GM19193 (cell line): ENCODE measurements around the gene TRMT44.

Experiments
- POLR2A ChIP-seq: IDR thresholded peaks from 4 replicates; pipeline ENCODE4 v1.6.1; 2011; ENCODE audit not compliant: insufficient read depth, insufficient read length; ENCODE audit errors: extremely low read depth

The TRMT44 gene

DNA sequence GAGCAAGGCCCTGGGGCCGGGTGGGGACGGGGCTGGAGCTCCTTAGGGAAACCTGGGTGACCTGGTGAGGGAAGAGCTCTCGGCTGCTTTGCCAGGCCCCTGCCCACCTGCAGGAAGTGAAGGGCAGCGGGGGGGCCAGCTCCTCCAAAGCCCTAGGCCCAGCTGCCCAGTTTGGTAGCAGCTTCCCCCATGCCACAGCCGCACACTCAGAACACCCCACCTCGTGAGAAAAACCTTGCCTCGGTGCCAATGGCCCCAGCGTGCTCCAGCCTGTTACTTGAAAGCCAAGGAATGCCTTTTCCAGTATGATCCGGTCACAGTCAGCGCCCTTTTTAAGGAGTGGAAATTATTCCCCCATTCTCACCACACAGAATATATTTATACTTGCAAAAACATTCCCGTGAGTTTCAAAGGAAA, 38.4 kb upstream of the TRMT44 start:
- no peak for TF ChIP-seq POLR2A

GRCh38 chr4:8402640-8403039, 37.9 kb upstream of the TRMT44 start:
- TF ChIP-seq POLR2A, result no peak

GRCh38 chr4:8403173-8403753, 37.3 kb upstream of the TRMT44 start:
- TF ChIP-seq POLR2A, result no peak

DNA sequence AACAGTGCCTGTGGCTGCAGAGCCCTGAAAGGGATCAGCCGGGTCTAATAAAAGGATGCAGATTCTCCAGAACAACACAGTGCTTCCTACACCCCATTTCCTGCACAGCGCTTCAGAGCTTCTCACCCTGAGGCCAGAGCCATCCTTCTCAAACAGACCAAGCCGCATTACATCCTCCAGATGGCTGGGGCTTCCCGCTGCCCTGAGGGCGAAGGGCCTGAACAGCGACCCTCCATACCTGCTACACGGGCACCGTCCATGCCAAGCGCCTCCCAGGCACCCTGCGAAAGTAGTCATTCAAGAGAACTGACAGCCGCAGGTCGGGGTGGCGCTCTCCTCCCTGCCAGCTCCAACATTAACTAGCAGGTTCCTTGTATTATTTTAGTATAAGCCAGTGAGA, 36.6 kb upstream of the TRMT44 start:
- no peak for TF ChIP-seq POLR2A

- no peak for TF ChIP-seq POLR2A
Observed at GRCh38 chr4:8404791-8405515, 35.6 kb upstream of the TRMT44 start.

DNA sequence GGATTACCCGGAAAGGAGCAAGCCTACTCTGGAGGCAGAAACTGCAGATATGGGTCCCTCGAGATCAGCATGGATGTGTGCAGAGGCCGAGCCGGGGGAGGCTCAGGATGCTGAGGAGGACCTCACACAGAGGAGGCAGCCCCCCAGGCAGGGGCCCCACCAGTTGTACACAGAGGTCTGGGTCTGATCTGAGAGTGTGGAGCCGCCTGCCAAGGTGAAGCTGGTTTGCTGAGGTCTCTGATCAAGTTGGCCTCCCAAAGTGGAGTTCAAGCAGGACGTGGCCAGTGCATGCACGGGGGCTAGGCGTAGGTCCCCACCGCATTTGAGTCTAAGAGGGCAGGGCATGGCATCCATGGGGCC, 35.1 kb upstream of the TRMT44 start:
- TF ChIP-seq POLR2A, result no peak

GRCh38 chr4:8407316-8407715, 33.3 kb upstream of the TRMT44 start:
- TF ChIP-seq POLR2A, result no peak

GRCh38 chr4:8407756-8408155, 32.8 kb upstream of the TRMT44 start:
- TF ChIP-seq POLR2A, result no peak

- TF ChIP-seq POLR2A, result no peak
Observed at GRCh38 chr4:8409264-8410065, 31.1 kb upstream of the TRMT44 start.

- TF ChIP-seq POLR2A, result no peak
Observed at GRCh38 chr4:8410066-8410625, 30.4 kb upstream of the TRMT44 start.

DNA sequence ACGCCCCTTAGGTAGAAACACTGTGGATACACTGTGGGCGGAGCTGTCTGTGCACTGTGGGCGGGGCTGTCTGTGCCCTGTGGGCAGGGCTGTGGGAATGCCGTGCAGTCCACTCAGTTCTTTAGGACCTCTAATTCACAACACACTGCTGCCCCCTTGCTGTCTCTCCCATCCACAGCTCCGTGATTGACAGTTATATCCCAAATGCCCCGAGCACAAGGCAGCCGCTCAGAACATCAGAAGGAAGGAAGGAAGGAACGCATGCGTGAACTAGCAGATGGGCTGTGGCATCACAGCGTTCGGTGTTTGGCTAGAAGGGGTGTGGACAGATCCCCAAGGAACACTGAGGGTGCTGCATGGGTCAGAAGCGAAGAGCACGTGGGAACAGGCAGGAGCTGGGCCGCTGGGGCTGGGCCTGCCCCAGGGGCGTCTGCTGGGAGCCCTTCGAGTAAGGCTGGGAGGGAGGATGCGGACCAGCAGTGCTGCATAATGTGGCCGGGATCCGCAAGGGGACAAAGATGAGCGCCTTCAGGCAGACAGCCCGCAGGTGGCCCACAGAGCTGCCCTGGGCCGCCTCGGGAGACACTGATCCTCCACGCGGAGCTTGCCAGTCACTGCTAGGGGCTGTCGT, 29.8 kb upstream of the TRMT44 start:
- TF ChIP-seq POLR2A, result no peak

GRCh38 chr4:8411351-8412180, 29.0 kb upstream of the TRMT44 start:
- TF ChIP-seq POLR2A, result no peak

DNA sequence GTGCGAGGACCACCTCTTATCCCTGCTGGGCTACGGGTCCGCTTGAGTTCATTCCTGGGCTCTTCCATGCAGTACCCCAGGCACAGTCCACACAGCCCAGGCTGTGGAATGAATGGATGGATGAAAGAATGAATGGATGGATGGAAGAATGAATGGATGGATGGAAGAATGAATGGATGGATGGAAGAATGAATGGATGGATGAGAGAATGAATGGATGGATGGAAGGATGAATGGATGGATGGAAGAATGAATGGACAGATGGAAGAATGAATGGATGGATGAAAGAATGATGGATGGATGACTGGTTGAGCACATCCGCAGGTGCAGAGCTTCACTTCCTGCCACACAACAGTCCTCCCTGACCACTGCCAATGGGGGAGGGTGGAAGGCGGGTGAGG, 28.3 kb upstream of the TRMT44 start:
- no peak for TF ChIP-seq POLR2A

DNA sequence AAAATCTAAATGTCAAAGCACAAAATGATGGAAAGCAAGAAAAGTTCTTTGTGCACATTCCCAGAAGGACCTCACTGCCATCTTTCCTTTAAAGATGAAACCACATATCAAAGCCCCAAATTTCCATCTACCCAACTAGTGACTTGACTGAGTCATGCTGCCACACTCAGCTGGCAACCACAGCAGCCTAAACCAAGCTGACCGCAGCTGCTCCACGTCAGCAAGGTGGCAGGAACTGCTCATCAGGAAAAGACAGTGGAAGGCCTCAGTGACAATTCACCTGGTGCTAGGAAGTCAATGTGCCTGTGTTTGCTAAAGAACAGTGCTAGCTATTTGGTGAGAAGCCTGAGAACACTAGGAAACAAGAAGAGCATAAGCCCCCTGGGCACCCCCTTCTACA, 26.2 kb upstream of the TRMT44 start:
- no peak for TF ChIP-seq POLR2A
